ENCODE data around the gene TDRD12.
A peak's percentile ranks its signal among the peaks of the same experiment; 100 is the strongest.

Gene TDRD12

GRCh38 chr19:32719611-32720059 lies at the start of gene TDRD12:
Gene TDRD12 (plus strand): TSS chr19:32719767. CDS start chr19:32720073, 306 bp downstream.
- DNase-seq (ENCODE audit: low spot score): no peak
- no peak for FAIRE-seq

- no peak for FAIRE-seq
Observed at GRCh38 chr19:32671883-32672593, 47.5 kb upstream of the TDRD12 start.

GRCh38 chr19:32672841-32673240 lies 46.7 kb upstream of the TDRD12 start:
- DNase-seq (ENCODE audit: low spot score) (no peak), FAIRE-seq (no peak)

More at GRCh38 chr19:32671883-32672593, 47.5 kb upstream of the TDRD12 start:
- no peak for DNase-seq (ENCODE audit: low spot score)

DNA sequence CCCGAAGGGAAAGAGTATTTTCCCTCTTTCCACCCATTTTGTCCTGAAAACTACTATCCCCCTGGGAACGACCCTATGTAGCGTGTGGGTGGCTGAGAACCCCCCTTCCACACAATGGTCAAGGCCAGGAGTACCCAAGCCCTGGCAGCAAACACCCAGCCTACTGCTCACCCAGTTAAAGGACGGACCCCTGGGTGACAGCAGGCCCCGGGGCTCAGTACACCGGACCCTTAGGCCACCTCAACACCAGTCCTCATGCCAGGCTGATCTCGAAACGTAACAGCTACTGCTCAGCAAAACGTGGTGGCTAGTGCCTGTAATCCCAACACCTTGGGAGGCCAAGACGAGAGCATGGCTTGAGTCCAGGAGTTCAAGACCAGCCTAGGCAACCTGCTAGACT lies 46.0 kb upstream of the TDRD12 start:
- DNase-seq (ENCODE audit: low spot score) (no peak), FAIRE-seq (no peak)

- FAIRE-seq (no peak), DNase-seq (ENCODE audit: low spot score) (no peak)
Observed at GRCh38 chr19:32674153-32674930, 45.2 kb upstream of the TDRD12 start.

DNA sequence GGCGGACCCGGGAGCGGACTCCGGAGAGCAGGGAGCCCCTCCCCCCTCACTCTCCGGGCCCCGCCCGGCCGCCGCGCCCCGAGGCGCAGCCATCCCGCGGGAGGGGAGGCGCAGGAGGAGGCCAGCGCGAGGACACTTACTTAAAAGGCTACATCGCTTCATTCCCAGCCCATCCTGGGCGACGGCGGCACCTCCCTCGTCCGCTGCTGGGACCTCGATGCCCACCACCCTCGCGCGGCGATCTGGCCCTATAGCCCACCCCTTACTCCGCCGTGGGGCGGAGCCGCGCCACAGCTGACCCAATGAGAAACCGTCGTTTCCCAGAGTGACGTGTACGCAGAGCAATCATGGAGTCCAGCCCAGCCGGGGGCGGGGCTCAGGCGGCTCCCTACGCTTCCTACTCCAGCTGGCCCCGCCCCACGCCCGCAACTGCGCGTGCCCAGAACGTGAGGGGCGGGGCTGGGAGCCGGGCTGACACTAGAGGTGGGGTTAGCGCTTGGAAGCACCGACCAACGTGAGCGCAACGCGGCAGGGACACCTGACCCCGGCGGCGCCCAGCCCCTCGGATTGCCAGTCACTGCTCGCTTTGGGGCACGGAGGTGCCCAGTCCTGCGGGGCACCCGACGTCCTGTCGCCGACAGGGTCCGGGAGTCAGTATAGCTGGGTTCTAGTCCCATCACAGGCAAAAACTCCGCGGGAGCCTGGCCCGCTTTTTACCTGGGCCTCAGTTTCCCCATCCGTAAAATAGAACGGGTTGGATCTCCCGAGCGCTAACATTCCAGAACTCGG lies 44.4 kb upstream of the TDRD12 start, which contains the start of gene ANKRD27:
TSS of gene ANKRD27 (minus strand) at position 250 of the 789 bp plus-strand sequence. CDS start 16,165 bp downstream, outside the sequence.
- FAIRE-seq (peak; percentile 70), DNase-seq (ENCODE audit: low spot score) (peak; percentile 98)

DNA sequence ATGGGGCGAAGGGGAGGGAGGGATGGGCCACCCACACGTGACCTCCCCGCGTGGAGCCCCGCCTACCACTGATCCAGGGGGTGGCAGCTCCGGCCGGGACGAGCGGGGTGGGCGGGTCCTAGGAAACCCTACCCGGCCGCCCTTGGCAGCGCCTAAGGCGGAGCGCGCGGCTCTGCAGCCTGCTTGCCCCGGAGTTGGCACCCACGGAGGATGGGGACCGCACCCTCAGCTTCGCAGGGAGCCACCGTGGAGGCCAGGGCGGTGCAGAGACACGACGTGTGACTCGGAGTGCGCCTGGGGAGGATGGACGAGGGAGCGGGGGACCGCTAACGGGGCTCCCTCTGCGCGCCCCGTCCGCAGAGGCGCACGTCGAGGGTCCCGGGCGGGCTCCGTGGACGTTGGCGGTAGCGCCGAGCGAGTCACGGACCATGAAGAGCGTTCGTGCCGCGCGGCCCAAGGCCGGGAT lies 43.8 kb upstream of the TDRD12 start, which contains the start of gene RGS9BP:
TSS of gene RGS9BP (plus strand) at position 129 of the 466 bp plus-strand sequence. CDS start 416 bp downstream, outside the sequence.
- DNase-seq (ENCODE audit: low spot score): peak; percentile 89
- no peak for FAIRE-seq

GRCh38 chr19:32676186-32676894 lies 43.2 kb upstream of the TDRD12 start:
- no peak for FAIRE-seq
- DNase-seq (ENCODE audit: low spot score): no peak

- FAIRE-seq: no peak
Observed at GRCh38 chr19:32676895-32677359, 42.6 kb upstream of the TDRD12 start.

GRCh38 chr19:32677657-32678056 lies 41.9 kb upstream of the TDRD12 start:
- DNase-seq (ENCODE audit: low spot score) (no peak), FAIRE-seq (no peak)

More at GRCh38 chr19:32676895-32677359, 42.6 kb upstream of the TDRD12 start:
- DNase-seq (ENCODE audit: low spot score): no peak

- no peak for DNase-seq (ENCODE audit: low spot score)
- no peak for FAIRE-seq
Observed at GRCh38 chr19:32680986-32681385, 38.6 kb upstream of the TDRD12 start.

GRCh38 chr19:32682317-32682716 lies 37.2 kb upstream of the TDRD12 start:
- DNase-seq (ENCODE audit: low spot score): no peak
- no peak for FAIRE-seq

DNA sequence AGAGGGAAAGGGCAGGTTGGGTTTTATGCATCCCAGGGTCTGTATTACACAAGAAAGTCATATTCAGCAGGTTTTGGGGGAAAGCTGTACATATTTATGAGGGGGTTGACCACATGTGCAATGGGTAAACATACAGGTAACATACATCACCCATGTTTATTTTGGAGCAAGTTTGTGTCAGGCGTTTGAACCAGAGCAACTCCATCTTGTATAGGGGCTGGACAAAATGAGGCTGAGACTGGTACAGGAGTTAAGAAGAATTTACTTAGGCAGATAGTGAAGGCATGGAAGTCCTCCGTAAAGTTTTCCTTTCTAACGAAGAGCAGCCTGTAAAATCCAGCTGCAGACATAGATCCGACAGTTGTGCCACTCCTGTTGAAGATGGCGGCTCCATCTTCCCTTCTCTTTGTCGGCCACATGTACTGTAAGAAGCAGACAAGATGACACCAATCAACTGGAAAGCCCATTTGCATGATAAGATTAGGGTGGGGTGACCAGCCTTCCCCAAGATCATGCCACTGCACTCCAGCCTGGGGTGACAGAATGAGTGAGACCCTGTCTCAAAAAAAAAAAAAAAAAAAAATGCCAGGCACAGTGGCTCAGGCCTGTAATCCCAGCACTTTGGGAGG lies 32.6 kb upstream of the TDRD12 start:
- FAIRE-seq: no peak
- DNase-seq (ENCODE audit: low spot score): no peak

DNA sequence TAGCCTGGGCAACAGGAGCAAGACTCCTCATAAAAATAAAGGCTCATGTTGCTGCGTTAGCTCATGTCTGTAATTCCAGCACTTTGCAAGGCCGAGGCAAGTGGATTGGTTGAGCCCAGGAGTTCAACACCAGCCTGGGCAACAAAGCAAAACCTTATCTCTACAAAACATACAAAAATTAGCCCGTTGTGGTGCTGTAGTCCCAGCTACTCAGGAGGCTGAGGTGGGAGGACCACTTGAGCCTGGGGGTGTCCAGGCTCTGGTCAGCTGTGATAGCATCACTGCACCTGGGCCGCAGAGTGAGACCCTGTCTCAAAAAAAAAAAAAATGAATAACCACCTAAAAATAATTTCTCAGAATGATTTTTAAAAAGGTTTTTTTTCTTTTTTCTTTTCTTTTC lies 31.9 kb upstream of the TDRD12 start:
- no peak for DNase-seq (ENCODE audit: low spot score)
- FAIRE-seq: no peak

DNA sequence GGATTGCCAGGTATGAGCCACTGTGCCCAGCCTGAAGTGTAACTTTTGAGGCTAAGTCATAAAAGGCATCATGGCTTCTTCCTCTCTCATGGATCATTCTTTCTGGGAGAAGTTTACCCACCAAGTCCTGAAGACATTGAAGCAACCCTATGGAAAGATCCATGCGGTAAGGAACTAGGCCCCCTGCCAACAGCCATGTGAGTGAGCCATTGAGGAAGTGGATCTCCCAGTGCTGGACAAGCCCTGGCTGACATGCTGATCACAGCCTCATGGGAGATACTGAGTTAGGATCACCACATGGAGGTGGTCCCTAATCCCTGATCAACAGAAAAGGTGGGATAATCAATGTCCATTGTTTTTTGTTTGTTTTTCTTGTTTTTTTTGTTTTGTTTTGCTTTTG lies 31.3 kb upstream of the TDRD12 start:
- FAIRE-seq (no peak), DNase-seq (ENCODE audit: low spot score) (no peak)

- no peak for FAIRE-seq
- peak; percentile 94 for DNase-seq (ENCODE audit: low spot score)
Observed at GRCh38 chr19:32691291-32691951, 28.1 kb upstream of the TDRD12 start, which contains the start of gene NUDT19. Gene NUDT19 (plus strand): TSS chr19:32691821. CDS start chr19:32691961, 140 bp downstream.

GRCh38 chr19:32691952-32692726 lies 27.4 kb upstream of the TDRD12 start:
- no peak for FAIRE-seq
- peak; percentile 48 for DNase-seq (ENCODE audit: low spot score)

DNA sequence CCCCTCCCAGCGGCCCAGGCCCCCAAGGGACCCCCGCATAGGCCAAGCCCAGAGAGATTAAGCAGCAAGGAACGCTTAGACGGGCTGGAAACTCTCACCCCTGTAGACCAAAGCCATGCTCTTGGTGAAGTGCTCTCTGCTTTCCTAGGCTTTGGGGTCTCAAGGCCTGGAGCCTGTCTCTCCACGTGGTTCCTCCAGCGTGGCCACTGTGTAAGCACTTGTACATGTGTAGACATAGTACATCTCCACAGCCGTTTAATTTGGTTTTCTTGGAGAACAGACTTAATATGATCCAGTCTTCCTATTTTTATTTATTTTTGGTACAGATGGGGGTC lies 26.9 kb upstream of the TDRD12 start:
- DNase-seq (ENCODE audit: low spot score) (no peak), FAIRE-seq (no peak)

Measured in urothelium cell line (cell line).